GM19455 (cell line): ENCODE data around the gene NCDN.

ENCODE experiments used
- ATAC-seq: cut with Tn5 transposase; IDR thresholded peaks from one replicate; pipeline ENCODE4 v1.9.1; 2021; ENCODE audit not compliant: unreplicated experiment

Gene NCDN

DNA sequence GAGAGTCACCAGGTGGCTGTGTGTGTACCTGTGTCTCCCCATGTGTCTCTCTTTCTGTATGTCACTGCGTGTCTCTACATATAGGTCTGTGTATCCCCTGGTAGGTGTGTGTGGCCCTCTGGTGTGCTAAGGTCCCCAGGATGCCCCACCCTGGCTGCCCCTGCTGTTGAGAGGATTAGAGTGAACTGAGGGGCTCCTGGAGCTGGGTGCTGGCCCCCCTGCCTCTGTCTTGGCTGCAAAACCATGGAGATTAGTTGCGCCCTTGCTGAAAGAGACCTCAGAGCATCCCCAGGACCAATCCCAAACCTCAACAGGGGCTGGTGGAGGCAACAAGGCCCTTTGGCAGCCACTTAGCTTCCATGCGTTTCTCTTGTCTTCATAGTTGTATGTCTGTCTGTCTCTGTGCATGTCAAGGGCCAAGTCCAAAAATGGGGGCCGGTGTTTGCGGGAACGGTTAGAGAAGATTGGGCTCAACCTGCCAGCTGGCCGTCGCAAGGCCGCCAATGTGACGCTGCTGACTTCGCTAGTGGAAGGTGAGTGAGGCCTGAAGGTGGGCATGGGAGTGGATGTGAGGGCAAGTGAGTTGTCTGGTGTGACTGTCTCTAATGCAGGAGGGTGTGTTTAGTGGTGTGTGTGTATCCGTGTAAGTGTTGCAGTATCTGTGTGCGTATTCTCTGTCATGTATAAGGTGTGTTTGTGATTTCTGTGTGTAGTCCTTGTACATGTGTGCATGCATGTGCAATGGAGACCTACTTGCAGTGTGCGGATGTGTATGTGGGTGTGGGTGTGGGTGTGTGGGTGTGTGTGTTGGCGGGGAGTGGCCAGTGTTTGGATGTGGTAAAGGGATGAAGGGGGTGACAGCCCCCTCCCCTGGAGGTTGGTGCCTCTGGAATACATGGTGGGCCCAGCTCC, 32.2 kb downstream of the NCDN start:
- no peak for ATAC-seq

DNA sequence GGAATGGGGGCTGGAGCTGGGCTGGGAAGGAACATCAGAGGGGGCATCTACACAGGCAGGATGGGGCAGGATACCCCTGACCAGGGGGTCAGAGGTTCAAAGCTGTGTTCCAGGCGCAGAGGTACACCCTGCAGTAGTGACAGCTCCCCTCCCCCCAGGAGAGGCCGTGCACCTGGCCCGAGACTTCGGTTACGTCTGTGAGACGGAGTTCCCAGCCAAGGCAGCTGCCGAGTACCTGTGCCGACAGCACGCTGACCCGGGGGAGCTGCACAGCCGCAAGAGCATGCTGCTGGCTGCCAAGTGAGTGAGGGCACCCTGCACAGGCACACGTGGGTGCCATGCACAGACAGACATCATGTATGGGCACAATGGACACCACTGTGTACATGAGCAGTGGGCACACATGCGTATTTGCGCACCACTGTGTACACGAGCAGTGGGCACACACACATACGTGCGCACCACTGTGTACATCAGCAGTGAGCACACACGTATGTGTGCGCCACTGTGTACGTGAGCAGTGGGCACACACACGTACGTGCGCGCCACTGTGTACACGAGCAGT, 33.0 kb downstream of the NCDN start:
- ATAC-seq, result no peak

DNA sequence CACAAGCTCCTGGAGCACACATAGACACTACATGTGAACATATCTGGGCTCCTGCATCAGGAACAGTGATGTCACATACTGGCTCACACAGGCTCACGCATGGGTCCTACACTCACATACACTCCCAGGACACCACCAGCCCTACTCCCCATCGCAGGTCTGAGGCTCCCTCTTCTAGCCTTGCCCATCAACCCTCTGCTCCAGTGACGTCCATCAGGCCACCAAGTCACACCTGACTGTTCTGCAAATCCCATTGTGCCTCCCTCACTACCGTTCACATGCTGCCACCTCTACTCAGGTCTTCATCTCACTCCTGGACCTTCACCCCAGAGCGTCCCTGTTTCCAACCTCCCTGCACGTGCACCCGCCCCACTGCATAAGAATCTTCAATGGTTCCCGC, 33.6 kb downstream of the NCDN start:
- no peak for ATAC-seq

DNA sequence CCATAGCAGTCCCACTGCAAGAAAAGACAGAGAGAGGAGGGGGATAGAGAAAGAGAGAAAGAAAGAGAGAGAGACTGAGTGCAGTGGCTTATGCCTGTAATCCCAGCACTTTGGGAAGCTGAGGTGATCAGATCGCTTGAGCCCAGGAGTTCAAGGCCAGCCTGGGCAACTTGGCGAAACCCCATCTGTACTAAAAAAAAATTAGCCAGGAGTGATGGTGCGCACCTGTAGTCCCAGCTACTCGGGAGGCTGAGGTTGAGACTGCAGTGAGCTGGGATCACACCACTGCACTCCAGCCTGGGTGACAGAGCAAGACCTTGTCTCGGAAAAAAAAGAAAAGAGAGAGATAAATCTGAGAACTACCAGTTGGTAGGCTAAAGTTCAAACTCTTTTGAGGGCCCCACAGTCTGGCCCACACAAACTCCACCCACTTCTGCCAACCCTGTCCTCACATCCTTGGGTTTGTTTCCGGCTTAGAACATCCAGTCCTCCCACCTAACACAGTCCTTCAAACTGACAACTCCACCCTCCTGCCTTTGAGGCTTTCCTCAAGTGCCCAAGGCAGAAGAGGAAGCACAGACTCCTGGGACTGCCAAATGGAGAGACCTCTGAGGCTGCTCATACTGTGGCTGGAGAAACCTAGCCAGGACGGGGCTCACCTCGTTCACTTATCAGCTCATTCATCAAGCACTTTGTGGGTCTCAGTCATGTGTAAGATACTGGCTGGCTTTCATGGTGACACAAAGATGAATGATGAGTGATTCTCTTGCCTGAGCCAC, 35.6 kb downstream of the NCDN start:
- no peak for ATAC-seq

DNA sequence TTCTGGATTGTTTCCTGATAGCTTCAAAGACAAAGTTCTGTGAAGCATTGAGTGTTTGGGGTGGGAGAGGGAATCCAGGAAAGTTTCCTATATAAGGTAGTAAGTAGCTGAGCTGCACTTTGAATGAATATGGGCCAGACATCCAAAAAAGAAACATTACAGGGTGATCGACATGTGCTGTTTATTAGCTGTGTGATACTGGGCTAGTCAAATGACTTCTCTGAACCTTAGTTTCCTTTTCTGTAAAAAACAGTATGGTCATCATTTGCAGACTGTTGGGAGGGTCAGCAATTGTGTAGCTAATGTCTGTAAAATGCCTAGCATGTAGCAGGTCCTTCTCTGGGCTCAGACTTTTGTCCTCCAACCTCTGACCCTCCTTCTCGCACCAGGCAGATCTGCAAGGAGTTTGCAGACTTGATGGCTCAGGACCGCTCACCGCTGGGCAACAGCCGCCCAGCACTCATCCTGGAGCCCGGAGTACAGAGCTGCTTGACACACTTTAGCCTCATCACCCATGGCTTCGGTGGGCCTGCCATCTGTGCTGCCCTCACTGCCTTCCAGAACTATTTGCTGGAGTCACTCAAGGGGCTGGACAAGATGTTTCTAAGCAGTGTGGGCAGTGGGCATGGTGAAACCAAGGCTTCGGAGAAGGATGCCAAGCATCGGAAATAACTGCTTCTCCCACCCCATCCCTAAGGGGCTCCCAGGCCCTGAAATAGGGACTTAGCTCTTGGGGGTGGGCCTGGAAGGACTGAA, 36.6 kb downstream of the NCDN start:
- ATAC-seq, result no peak

DNA sequence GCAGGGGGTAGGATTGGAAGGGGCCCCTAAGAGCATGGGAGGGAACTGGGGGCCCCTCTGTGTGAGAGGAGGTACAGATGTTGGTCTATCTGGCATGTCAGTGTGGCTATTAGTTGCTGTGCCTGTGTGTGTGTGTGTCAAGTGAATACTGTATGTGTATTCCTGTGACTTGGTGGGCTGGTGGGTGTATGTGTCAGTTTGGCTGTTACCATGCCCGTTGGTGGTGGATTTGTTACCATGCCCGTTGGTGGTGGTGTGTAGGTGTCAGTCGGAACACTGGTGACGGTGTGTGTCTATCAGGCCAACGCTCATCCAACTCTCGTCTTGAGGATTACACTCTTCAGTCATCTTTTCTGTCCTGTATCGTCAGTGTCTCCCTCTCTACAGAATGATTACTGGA, 38.1 kb downstream of the NCDN start:
- no peak for ATAC-seq

DNA sequence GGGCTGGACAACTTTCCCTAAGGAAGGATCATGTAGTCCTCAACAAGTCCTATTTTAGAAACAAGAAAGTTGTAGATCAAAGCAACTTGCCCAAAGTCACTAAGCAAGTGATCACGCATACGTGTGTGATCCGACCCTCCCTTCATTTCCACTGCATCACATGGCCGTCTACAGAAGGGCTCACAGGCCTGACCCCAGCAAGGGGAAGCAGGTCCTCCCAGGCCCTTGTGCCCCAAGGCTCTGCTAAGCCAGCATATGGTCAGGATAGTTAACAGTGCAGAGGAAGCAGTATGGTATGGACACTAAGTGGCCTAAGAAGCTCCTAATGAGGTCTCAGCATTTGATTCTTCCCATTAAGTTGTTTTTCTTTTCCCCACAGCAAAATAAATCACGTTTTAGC, 40.3 kb downstream of the NCDN start:
- no peak for ATAC-seq

DNA sequence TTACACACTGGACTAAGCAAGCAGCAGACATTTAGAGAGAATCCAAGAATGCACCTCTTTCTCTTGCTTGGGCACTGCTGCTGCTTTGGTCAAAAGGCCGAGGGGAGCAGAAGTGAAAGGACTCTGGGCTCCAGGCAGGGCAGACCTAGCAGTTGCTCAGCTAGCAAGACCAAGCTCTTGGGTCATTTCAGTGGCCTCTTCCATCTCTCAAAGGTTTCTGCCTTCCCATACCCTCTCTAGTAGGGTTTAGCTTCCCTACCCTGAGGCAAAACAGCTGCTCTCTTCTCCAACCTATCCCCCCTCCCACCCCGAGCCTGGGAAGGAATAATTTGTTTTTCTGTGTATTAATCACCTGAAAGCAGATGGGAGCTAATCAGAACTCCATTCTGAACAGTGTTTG, 41.3 kb downstream of the NCDN start:
- ATAC-seq, result no peak

DNA sequence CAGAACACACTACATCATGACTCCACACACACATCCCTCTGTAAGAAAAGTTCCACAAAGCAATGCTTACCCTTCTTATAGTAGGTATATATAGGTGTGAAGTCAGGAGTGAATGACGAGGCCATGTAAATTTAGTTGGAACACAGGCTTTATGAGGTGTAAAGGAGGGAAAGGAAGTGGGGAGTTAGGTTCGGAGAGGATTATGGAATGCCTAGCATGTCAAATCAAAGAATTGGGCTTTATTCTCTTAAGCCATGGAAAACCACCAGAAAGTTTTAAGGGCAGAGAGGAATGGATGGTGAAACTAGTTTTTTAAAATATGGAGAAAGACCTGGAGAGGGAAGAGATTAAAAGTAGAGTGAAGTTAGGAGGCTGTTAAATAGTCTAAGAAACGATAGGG, 41.8 kb downstream of the NCDN start:
- no peak for ATAC-seq

DNA sequence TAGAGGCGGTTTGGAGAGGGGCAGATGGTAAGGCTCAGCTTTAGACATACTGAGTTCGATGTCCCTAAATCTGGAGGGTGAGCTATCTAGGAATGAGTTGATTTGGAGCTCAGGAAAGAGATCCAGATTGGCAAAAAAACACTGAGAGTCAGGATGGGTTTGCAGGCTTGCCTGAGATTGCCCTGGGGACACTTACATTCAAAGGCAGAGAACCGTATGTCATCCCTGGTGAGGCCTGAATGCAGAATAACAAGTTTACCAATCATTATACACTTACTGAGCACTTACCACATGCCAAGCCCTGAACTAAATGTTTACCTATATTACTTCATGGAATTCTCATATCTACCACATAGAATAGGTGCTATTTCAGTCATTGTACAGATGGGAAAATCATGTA, 43.0 kb downstream of the NCDN start:
- no peak for ATAC-seq

DNA sequence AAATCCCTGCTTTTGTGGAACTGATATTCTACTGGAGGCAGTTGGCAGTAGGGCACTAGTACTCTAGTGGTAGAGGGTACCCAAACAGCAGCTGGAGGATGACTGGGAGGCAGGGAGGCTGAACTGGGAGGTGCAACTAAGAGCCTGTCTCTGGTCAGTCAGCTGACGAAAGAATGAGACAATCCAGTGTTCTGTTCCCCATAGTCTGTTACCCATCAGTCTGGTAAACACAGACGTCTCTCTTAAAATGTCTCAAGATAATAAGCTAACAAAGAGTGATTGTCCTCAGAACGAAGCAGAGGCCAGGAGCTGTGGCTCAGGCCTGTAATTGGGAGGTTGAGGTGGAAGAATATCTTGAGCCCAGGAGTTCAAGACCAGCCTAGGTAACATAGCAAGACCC, 45.9 kb downstream of the NCDN start:
- ATAC-seq, result no peak

DNA sequence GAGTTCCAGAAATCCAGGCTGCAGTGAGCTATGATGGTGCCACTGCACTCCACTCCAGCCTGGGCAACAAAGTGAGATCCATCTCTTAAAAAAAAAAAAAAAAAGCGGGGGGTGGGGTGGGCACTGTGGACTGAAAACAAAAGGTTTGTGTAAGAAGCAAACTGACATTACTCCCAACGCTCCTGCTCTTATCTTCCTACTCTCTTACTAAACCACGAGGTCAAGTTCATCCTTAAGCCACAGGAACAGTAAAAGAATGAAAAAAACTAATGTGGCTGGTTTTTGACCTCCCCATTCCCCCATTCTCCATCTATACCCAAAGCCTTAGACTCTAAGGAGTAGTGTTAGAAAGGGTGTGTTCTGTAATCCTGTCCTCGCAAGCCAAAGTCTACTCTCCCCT, 46.3 kb downstream of the NCDN start:
- no peak for ATAC-seq

DNA sequence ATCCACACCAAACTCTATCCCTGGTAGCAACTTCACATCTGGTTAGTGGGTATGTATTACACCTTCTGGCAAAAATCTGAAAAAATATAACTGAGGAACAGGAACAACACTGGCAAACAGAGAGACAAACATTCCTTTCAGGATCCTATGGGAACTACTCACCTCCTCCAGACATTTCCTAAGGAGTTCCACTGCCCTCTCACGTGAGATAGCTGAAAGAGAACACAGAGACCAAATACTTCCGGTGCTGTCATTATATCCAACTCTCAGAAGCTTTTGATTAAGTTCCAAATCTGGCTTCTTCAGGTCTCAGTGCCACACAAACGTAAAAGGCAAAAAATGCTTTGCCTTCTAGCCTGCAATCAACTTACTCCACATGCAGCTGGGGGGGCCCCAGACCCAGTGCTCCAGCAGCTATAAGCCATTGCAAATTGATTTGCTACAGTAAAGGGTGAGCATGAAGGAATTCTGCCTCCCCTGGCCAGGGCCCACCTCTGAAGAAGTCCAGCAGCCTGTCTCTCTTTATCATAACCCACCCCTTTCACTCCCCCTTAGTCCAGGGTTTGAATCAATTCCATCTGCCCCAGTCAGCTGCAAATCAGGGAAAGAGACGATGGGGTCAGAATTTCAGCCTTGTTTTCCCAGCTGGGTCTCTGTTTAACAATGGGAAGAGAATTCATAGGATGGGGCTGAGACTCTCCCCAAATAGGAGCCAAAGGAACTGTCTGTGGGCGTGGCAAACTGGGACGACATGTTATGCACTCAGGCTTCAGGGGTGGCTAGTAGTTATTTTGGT, 47.7 kb downstream of the NCDN start:
- no peak for ATAC-seq

DNA sequence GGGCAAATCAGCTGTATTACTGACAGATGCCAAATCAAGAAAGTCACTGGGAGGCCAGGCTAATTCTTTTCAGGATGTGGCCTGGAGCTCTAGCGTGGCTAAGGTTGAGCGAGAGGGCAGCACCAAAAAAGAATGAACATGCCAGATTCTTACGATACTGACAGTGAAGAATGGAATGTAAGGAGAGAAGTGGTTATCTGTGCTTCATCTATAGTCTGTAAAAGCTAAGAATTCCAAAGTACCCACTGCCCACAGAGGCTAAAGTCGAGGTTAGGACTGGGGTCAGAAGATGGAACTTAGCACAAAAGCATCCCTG, 48.2 kb downstream of the NCDN start:
- no peak for ATAC-seq

DNA sequence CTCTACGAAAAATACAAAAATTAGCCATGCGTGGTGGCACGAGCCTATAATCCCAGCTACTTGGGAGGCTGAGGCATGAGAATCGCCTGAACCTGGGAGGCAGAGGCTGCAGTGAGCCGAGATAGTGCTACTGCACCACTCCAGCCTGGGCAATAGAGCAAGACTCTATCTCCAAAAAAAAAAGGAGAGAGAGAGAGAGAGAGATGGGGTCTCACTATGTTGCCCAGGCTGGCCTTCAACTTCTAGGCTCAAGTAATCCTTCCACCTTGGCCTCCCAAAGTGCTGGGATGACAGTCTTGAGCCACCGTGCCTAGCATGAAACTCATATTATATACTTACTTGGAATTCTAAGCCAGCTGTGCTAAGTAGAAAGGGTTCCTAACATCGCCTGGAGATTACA, 54.1 kb downstream of the NCDN start:
- ATAC-seq, result no peak

DNA sequence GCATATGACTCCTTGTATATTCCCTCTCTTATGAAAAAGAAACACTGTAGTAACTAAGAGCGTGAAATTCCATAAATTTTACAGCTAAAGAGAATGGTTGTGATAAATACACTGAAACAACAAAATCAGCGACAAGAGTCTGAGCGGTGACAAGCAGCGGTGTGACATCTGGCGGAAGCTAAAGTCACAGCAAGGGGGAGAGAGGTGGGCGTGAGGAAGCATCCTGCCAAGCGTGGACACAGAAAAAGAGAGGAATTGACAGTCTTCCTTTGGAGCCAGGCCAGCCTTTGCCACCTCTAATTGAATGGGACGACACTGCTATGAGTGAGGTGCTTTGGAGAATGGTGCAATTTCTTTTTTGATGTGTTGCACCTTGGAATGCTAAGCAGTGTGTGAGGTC, 57.8 kb downstream of the NCDN start:
- ATAC-seq, result no peak
